Vagina (tissue), 2 donors: Measurements from ENCODE around the gene SLC34A1. TPM values are rescaled to one million over a fixed set of nuclear protein-coding genes. Genes with fewer than 3 reads are reported as not detected.

Source experiments
- DNase-seq, 2 donors: peaks; one replicate each; pipeline ENCODE4 v3.0.0-alpha.2; 2017; ENCODE audit errors: extremely low spot score in 2 of 2
- H3K27ac ChIP-seq: fragments of 200-600 bp; sonication (generic); one replicate; pipeline ENCODE4 v1.5.1; 2019
- H3K27me3 ChIP-seq: fragments of 200-600 bp; sonication (generic); one replicate; pipeline ENCODE4 v1.5.1; 2019
- H3K36me3 ChIP-seq, 2 donors: fragments of 200-600 bp; sonication (generic); one replicate each; pipeline ENCODE4 v1.5.1; 2017 to 2019
- H3K4me1 ChIP-seq: fragments of 200-600 bp; sonication (generic); one replicate; pipeline ENCODE4 v1.5.1; 2019
- H3K4me3 ChIP-seq, 2 donors: fragments of 200-600 bp; sonication (generic); 1 replicate in 1 of 2; 2 replicates in 1 of 2; pipeline ENCODE4 v1.5.1; 2016 to 2019
- H3K9me3 ChIP-seq: fragments of 200-600 bp; sonication (generic); one replicate; pipeline ENCODE4 v1.5.1; 2019
- CTCF ChIP-seq, 3 experiments: fragments of 450-650 bp in 2 of 3; fragments of 200-600 bp in 1 of 3; sonication (generic) in 1 of 3; IDR thresholded peaks; one replicate each; pipeline ENCODE4 v1.5.1; 2017 to 2019; ENCODE audit warnings: antibody characterized with exemption in 3 of 3, mild to moderate bottlenecking in 2 of 3, moderate library complexity in 2 of 3
- POLR2A ChIP-seq, 2 donors: fragments of 450-650 bp; IDR thresholded peaks; one replicate each; pipeline ENCODE4 v1.6.1; 2017; ENCODE audit warnings: antibody characterized with exemption in 2 of 2, mild to moderate bottlenecking in 2 of 2, moderate library complexity in 2 of 2
- POLR2AphosphoS5 ChIP-seq, 2 donors: sonication (generic); formaldehyde crosslinking; IDR thresholded peaks; one replicate each; pipeline ENCODE4 v1.9.0; 2017; ENCODE audit warnings: antibody characterized with exemption in 2 of 2, mild to moderate bottlenecking in 2 of 2, low read depth in 1 of 2; ENCODE audit not compliant: insufficient read depth in 1 of 2
- intact Hi-C: fragments of 100-400 bp; cut with DNase I; formaldehyde crosslinking; loops from one replicate; pipeline ENCODE4 v1.15.1; 2023
- total RNA-seq: library from RNA; depleted of rRNA; stranded (reverse); fragments of >200 nt; gene quantifications from one replicate; pipeline ENCODE4 v1.2.3, GENCODE V29; 2016

Gene SLC34A1
- total RNA-seq, 1 donor from 2014 or later: not detected

GRCh38 chr5:177425196-177425800, 41.1 kb downstream of the SLC34A1 start:
- no peak for DNase-seq
- Histone ChIP-seq H3K27ac (peak overlapping the region; percentile 93), H3K4me1 (peaks cover 42% of the 10 kb centered on the region), H3K9me3 (no peaks in the 10 kb centered on the region), H3K27me3 (no peaks in the 10 kb centered on the region), H3K36me3 (no peaks in the 10 kb centered on the region), H3K4me3 (peak overlapping the region; percentile 54 to 58)
- intact Hi-C loops: no loop called here
- TF ChIP-seq CTCF (IDR thresholded peaks at IDR 0.05): no peak
- no peak for TF ChIP-seq POLR2AphosphoS5 (IDR thresholded peaks at IDR 0.05; ENCODE audit: insufficient read depth in 1 of 2, low read depth in 1 of 2)
- no peak for TF ChIP-seq POLR2A (IDR thresholded peaks at IDR 0.05)

GRCh38 chr5:177425801-177426565, 41.7 kb downstream of the SLC34A1 start:
- no peaks in the 10 kb centered on the region for H3K36me3 ChIP-seq
- H3K4me1 ChIP-seq: peaks cover 49% of the 10 kb centered on the region
- no peaks in the 10 kb centered on the region for H3K27me3 ChIP-seq
- H3K4me3 ChIP-seq: peak overlapping the region; percentile 54 to 58
- H3K27ac ChIP-seq: peak overlapping the region; percentile 93
- TF ChIP-seq POLR2A (IDR thresholded peaks at IDR 0.05) (peak in 1 of 2 donors; percentile 50), CTCF (IDR thresholded peaks at IDR 0.05) (no peak), POLR2AphosphoS5 (IDR thresholded peaks at IDR 0.05; ENCODE audit: insufficient read depth in 1 of 2, low read depth in 1 of 2) (peak; percentile 93 to 97)
- peak; percentile 100 for DNase-seq
- intact Hi-C loops: no loop called here
- no peaks in the 10 kb centered on the region for H3K9me3 ChIP-seq

- Histone ChIP-seq H3K27ac (peak within 1 kb of the TSS; percentile 93), H3K4me3 (peak within 1 kb of the TSS; percentile 89 to 95), H3K36me3 (no peaks in the 10 kb centered on the region), H3K27me3 (no peaks in the 10 kb centered on the region), H3K9me3 (no peaks in the 10 kb centered on the region), H3K4me1 (peaks cover 55% of the 10 kb centered on the region)
- intact Hi-C loops: no loop called here
- TF ChIP-seq POLR2A (IDR thresholded peaks at IDR 0.05): peak in 1 of 2 donors; percentile 69
- TF ChIP-seq CTCF (IDR thresholded peaks at IDR 0.05): no peak
- no peak for TF ChIP-seq POLR2AphosphoS5 (IDR thresholded peaks at IDR 0.05; ENCODE audit: insufficient read depth in 1 of 2, low read depth in 1 of 2)
- DNase-seq: no peak
These were observed 42.5 kb downstream of the SLC34A1 start, which contains the start of gene GRK6 for GRCh38 chr5:177426566-177427210. TSS of gene GRK6 (plus strand) at chr5:177426676. CDS start at chr5:177426846, 170 bp downstream.

GRCh38 chr5:177427211-177427822, 43.1 kb downstream of the SLC34A1 start:
- TF ChIP-seq POLR2A (IDR thresholded peaks at IDR 0.05): no peak
- TF ChIP-seq CTCF (IDR thresholded peaks at IDR 0.05): no peak
- no peak for TF ChIP-seq POLR2AphosphoS5 (IDR thresholded peaks at IDR 0.05; ENCODE audit: insufficient read depth in 1 of 2, low read depth in 1 of 2)
- intact Hi-C loops: no loop called here
- H3K36me3 ChIP-seq: peaks cover 0 to 6% of the 10 kb centered on the region in 2 donors
- peak overlapping the region; percentile 88 for H3K27ac ChIP-seq
- H3K4me3 ChIP-seq: peak overlapping the region; percentile 89 to 95
- DNase-seq: no peak
- H3K4me1 ChIP-seq: peaks cover 55% of the 10 kb centered on the region
- H3K27me3 ChIP-seq: no peaks in the 10 kb centered on the region
- H3K9me3 ChIP-seq: no peaks in the 10 kb centered on the region
